Activated T-cell treated with anti-CD3 and anti-CD28 coated beads, Interleukin-2, amount 50 U/mL, for 4 hours (primary cell): ENCODE results near the gene KLHL29. TPM values are rescaled to one million over a fixed set of nuclear protein-coding genes. Genes with fewer than 3 reads are reported as not detected.

Source experiments
- ATAC-seq, 2 donors: fragments of 200-7000 bp; cut with Tn5 transposase; one replicate each; pipeline ENCODE4 v1.10.0; 2021
- DNase-seq: peaks from one replicate; pipeline ENCODE4 v3.0.0-alpha.2; 2020
- H3K27me3 Mint-ChIP-seq: one replicate; pipeline ENCODE4 v1.8.0; 2021; ENCODE audit warnings: low read depth, mixed read lengths
- H3K36me3 Mint-ChIP-seq: one replicate; pipeline ENCODE4 v1.8.0; 2022; ENCODE audit warnings: mixed read lengths; ENCODE audit not compliant: insufficient read depth
- H3K4me1 Mint-ChIP-seq: one replicate; pipeline ENCODE4 v1.8.0; 2021; ENCODE audit warnings: low read depth, mixed read lengths
- H3K4me3 Mint-ChIP-seq: one replicate; pipeline ENCODE4 v1.8.0; 2021; ENCODE audit warnings: mild to moderate bottlenecking, moderate library complexity, mixed read lengths
- H3K9me3 Mint-ChIP-seq: one replicate; pipeline ENCODE4 v1.8.0; 2021; ENCODE audit warnings: mixed read lengths
- total RNA-seq, 3 donors: library from RNA; stranded (reverse); gene quantifications; one replicate each; pipeline ENCODE4 v1.2.1, GENCODE V29; 2021

Gene KLHL29
- total RNA-seq, 3 donors from 2014 or later: 0.82 to 1.5 (median 1.1) TPM

DNA sequence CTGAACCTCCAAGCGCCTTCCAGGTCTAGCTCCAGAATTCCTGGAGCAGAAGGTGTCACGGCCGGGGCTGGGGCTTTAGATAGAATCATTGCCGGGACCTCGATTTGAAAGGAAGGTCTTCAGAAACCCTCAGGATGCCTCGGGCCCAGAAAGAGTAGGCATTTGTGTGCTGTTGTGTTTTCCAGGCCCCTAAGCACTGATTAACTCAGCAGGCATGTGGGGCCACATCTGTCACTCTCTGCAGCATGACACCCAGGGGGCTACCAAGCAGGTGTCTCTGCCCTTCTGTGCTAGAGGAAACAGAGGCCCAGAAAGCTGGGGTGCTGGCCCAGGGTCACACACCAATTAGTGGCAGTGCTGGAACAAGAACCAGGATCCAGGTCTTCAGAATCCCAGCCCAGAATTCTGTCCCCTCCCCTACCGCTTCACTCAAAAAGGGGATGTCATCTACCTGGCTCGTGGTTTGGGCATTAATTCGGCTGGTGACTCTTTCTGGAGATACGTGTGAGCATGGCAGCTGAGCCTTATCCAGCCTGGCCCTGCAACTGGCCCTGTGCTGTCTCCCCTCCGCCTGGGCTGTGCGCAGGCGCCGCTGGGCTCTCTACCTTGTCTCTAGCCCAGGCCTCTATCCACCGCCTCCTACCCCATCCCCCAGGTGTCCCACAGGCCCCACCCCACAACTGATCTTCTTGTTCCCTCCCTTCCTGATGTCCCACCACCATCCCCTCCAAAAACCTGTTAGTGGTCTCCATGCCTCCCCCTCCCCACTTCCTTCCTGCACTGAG lies 296.6 kb downstream of the KLHL29 start:
- no peak overlapping the region for H3K4me3 Mint-ChIP-seq
- ATAC-seq (no peak), DNase-seq (no peak)
- H3K9me3 Mint-ChIP-seq: peaks cover 3% of the 10 kb centered on the region
- no peaks in the 10 kb centered on the region for H3K4me1 Mint-ChIP-seq
- no peaks in the 10 kb centered on the region for H3K27me3 Mint-ChIP-seq
- no peaks in the 10 kb centered on the region for H3K36me3 Mint-ChIP-seq

DNA sequence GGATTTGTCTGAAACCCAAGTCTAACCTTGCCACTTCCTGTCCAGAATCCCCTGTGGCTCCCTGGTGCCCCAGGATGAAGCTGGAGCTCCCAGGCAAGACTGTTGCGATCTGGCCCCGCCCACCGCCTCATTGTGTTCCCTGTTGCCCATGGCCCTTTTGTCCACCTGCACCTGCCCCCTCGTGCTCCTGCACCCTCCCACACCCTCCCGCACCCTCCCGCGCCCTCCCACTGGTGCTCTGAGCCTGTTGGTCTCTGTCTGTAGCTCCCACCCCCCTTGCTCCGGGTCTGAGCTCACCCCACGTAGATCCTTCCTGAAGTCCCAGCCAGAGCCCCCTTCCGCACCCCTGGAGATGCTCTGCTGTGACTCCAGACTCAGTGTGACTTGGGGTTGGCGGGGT lies 297.5 kb downstream of the KLHL29 start:
- Mint-ChIP-seq H3K27me3 (no peaks in the 10 kb centered on the region), H3K4me1 (no peaks in the 10 kb centered on the region), H3K9me3 (no peaks in the 10 kb centered on the region), H3K4me3 (no peak overlapping the region), H3K36me3 (no peaks in the 10 kb centered on the region)
- no peak for DNase-seq
- no peak for ATAC-seq

DNA sequence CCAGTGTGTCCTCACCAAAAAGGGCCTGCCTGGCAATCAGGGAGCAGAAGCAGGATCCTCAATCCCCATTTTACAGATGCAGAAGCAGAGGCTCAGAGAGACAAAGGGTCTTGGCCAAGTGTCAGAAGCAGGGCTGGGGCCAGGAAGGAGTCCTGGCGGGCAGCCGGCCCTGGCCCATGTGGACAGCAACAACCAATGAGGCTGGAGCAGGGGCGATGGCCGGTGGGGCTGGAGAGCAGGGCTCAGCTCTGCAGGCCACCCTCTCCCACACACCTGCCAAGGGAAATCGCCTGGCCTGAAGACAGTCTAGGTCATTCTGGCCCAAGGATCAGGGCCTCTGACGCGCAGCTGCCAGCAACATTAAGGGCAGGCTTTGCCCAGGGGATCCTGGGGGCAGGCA lies 298.0 kb downstream of the KLHL29 start:
- ATAC-seq (no peak), DNase-seq (no peak)
- Mint-ChIP-seq H3K4me1 (no peaks in the 10 kb centered on the region), H3K36me3 (no peaks in the 10 kb centered on the region), H3K27me3 (no peaks in the 10 kb centered on the region), H3K9me3 (no peaks in the 10 kb centered on the region), H3K4me3 (no peak overlapping the region)

DNA sequence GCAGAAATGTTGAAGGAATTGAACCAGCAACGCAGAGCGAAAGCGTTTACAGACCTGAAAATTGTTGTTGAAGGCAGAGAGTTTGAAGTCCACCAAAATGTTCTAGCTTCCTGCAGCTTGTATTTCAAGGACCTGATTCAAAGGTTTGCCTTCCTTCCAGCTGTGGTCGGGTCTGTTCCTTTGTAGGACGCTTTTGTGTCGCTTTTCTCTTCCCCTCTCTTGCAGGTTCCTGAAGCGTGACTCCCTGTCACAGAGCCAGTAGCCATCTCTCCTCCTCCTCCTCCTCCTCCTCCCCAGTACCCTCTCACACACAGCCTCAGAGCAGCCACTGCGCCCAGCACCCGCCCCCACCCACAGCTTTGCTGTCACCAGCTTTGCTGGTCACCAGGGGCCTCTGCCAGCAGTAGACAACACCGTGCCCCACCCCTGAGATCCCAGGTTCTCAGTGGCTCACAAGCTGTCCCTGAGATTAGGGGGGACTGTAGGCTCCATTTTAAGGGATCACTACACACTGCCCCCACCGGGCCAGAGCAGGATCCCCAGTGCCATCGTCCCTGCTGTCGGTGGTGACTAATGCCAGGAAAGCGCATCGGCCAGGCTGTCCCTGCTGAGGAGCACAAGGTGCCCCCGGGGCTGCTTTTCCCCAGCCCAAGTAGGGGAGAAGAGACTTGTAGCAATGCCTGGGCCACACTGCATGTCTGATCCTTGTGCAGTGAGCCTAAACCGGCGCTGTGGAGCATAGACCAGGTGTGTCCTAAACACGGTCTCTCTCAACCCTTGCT lies 299.6 kb downstream of the KLHL29 start:
- Mint-ChIP-seq H3K27me3 (no peaks in the 10 kb centered on the region), H3K4me3 (no peak overlapping the region), H3K4me1 (no peaks in the 10 kb centered on the region), H3K36me3 (no peaks in the 10 kb centered on the region), H3K9me3 (no peaks in the 10 kb centered on the region)
- ATAC-seq: no peak
- DNase-seq: no peak

DNA sequence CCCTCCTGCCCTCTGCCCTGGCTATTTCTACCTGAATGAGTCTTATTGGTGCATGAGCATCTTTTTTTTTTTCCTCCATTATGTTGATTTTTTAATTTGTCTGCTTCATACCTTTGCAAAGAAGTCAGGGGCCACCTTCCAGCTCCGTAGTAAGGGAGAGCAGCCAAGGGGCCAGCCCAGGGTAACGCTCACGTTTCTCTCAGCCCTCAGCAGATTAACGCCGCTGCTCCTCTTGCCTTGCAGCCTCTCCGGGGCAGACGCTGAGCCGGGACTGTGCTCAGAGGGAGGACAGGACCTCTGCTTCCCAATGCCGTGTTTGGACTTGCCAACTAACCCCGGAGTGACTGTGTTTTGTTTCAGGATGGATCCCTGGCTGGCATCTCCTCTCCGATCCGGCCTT lies 300.2 kb downstream of the KLHL29 start:
- DNase-seq: no peak
- no peaks in the 10 kb centered on the region for H3K4me1 Mint-ChIP-seq

DNA sequence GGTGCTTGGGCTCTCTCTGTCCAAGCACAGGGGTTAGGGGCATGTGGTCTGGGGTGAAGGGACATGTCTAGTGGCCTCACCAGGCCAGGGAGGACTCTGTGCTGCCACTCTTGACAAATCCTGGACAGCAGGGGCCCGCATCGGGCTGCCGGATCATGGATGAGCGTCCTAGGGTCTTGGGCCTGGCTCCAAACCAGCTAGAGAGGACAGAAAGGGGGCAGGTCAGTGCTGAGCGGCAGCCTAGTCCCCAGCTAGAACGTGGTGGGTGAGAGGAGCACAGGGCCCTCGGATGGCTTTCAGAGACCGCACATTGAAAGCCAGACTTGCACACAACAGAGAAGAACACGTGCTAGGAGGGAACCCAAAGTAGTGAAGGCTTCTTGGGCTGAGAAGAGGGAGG lies 300.7 kb downstream of the KLHL29 start:
- H3K36me3 Mint-ChIP-seq: no peaks in the 10 kb centered on the region
- no peak for ATAC-seq
- no peaks in the 10 kb centered on the region for H3K4me1 Mint-ChIP-seq
- no peaks in the 10 kb centered on the region for H3K27me3 Mint-ChIP-seq
- H3K4me3 Mint-ChIP-seq: no peak overlapping the region
- no peaks in the 10 kb centered on the region for H3K9me3 Mint-ChIP-seq
- DNase-seq: no peak

More for the DNA sequence above, 300.2 kb downstream of the KLHL29 start:
- H3K4me3 Mint-ChIP-seq: no peak overlapping the region
- no peak for ATAC-seq
- H3K36me3 Mint-ChIP-seq: no peaks in the 10 kb centered on the region
- no peaks in the 10 kb centered on the region for H3K27me3 Mint-ChIP-seq
- H3K9me3 Mint-ChIP-seq: no peaks in the 10 kb centered on the region

DNA sequence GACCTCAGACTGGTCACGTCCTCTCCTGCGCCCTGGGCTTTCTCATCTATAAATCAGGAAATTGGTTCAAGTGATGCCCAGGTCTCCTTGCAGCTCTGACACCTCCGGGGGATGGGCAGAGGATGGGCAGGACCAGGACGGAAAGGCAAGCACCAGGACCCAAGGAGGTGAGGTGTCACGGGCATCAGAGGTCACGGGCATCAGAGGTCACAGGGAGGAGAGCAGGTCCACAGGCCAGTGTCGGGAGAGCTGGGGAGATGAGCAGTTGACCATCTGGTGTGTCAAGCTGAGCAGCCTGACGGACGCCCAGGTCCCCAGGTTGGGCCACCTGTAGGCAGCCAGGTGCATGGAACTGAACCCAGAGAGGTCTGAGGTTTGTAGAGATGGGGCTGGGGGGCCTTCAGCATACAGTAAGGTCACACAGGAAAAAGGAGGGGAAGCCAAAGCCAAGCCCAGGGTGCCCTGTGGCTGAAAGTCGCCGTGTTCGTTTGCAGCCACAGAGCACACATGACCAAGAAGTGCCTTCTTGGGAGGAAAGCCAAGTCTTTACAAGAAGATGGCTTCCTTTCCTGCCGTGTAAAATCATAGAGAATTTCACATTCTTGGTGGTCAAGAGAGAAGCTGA lies 301.5 kb downstream of the KLHL29 start:
- DNase-seq (no peak), ATAC-seq (no peak)
- Mint-ChIP-seq H3K9me3 (no peaks in the 10 kb centered on the region), H3K36me3 (no peaks in the 10 kb centered on the region), H3K27me3 (no peaks in the 10 kb centered on the region), H3K4me3 (no peak overlapping the region), H3K4me1 (no peaks in the 10 kb centered on the region)

DNA sequence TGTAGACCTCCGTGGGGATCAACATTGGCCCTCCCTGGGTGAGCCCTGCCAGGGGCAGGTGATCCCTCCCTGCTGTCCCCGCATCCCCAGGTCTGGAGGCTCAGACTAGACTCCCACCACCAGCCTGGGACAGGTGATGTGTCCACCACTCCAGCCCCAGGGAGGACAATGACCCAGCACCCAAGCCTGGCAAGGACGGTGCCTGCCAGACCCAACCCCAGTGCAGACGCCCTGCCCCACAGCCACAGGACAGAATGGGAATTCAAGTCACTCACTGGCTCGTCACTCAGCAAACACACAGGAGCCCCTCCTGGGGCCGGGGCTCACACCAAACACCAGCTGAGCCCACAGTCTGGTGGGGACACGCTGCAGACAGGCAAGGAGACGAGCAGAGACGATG lies 302.2 kb downstream of the KLHL29 start:
- ATAC-seq (no peak), DNase-seq (no peak)
- Mint-ChIP-seq H3K27me3 (no peaks in the 10 kb centered on the region), H3K36me3 (no peaks in the 10 kb centered on the region), H3K9me3 (no peaks in the 10 kb centered on the region), H3K4me3 (no peak overlapping the region), H3K4me1 (no peaks in the 10 kb centered on the region)

DNA sequence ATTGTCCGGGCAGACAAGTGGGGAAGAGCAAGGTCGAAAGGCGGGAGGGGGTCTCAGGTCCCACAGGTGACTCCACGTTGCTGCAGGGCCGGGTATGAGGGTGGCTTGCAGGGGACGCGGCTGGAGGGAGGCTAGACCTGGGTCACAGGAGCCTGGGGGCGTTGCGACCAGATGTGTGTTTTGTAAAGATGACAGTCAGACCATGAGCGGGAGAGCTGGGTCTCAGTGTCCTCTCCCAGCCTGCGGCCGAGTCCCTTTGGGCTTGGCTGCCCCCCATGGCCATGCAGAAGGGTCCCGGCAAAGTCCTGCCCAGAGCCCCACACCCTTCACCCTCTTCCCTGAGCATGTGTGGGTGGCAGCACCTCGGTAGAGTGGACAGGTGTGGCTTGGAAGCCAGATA lies 302.7 kb downstream of the KLHL29 start:
- Mint-ChIP-seq H3K9me3 (no peaks in the 10 kb centered on the region), H3K4me3 (no peak overlapping the region), H3K36me3 (no peaks in the 10 kb centered on the region), H3K27me3 (no peaks in the 10 kb centered on the region), H3K4me1 (no peaks in the 10 kb centered on the region)
- ATAC-seq (no peak), DNase-seq (no peak)

DNA sequence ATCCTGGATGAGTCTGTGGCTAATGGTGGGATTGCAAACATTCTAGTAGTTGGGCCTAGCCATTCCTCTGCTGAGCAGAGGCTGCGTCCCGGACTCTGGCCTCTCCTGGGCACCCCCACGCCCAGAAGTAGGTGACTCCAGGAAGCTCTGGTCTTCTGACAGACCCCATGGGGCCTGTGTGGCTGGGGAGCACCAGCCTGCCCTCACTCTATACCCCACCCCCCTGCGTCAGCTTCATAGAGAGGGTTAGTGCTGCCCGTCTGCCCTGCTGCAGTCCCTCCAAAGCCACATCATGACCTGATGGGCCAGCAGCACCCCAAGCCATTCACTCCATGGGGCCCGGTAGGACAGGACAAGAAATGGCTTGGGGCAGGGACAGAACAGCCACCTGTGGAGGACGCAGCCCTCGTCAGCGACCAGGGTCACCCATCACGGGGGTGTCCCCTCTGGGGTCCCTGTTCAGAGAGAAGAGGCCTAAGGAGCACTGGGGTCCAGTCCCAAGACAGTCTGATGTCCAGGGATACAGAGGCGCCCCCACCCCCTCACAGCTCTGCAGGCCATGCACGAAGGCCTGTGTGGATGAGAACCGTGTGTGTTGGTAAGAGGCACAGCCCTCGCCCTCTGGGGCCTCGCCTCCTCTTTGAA lies 303.6 kb downstream of the KLHL29 start:
- ATAC-seq (no peak), DNase-seq (no peak)
- Mint-ChIP-seq H3K36me3 (no peaks in the 10 kb centered on the region), H3K4me3 (no peak overlapping the region), H3K27me3 (no peaks in the 10 kb centered on the region), H3K9me3 (no peaks in the 10 kb centered on the region), H3K4me1 (no peaks in the 10 kb centered on the region)

DNA sequence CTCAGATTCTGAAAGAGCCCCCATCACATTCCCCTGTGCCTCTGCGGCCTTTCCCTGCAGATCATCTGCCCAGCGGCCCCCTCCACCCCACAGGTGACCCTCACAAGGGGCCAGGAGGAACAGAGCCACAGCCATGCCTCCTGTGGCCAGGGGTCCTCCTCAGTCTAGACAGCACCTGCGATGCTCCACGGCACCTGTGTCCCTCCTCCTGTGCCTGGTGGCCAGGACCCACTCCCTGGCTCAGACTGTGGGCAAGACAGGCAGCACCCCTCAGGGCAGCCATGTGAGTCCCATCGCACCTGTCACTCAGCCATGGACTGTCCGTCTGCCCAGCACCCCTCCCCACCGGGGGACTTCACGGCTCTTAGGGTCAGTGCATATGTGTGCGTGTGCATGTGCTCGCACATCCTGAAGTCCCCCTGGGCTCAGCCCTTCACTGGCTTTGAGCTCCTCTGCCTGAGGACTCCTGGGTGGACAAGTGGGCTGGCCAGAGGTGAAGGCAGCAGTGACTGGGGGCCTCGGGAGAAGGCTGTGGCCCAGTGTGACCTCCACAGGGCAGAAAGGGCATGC lies 304.2 kb downstream of the KLHL29 start:
- ATAC-seq (no peak), DNase-seq (no peak)
- H3K27me3 Mint-ChIP-seq: no peaks in the 10 kb centered on the region
- no peaks in the 10 kb centered on the region for H3K36me3 Mint-ChIP-seq
- H3K4me1 Mint-ChIP-seq: no peaks in the 10 kb centered on the region
- H3K4me3 Mint-ChIP-seq: no peak overlapping the region
- no peaks in the 10 kb centered on the region for H3K9me3 Mint-ChIP-seq

DNA sequence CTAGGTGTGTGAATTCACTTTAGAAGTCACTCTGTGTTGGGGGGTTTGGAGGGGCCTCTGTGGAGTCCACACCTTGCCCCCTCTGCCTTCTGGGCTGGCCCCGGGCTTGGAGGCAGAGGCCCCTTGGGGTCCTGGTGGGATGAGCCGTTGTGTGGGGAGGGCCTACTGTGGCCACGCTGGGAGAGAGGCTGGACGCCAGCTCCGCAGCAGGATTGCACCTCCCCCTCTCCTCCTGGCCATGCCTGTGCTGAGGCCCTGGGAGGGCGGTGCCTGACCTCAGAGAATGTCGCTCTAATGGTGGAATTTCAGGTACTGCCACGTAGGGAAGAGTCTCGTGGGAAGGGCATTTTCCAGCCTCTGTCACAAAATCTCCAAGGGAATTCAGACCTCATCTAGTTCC lies 304.9 kb downstream of the KLHL29 start:
- H3K36me3 Mint-ChIP-seq: no peaks in the 10 kb centered on the region
- H3K4me3 Mint-ChIP-seq: no peak overlapping the region
- DNase-seq (no peak), ATAC-seq (no peak)
- H3K27me3 Mint-ChIP-seq: no peaks in the 10 kb centered on the region
- no peaks in the 10 kb centered on the region for H3K4me1 Mint-ChIP-seq
- H3K9me3 Mint-ChIP-seq: no peaks in the 10 kb centered on the region

DNA sequence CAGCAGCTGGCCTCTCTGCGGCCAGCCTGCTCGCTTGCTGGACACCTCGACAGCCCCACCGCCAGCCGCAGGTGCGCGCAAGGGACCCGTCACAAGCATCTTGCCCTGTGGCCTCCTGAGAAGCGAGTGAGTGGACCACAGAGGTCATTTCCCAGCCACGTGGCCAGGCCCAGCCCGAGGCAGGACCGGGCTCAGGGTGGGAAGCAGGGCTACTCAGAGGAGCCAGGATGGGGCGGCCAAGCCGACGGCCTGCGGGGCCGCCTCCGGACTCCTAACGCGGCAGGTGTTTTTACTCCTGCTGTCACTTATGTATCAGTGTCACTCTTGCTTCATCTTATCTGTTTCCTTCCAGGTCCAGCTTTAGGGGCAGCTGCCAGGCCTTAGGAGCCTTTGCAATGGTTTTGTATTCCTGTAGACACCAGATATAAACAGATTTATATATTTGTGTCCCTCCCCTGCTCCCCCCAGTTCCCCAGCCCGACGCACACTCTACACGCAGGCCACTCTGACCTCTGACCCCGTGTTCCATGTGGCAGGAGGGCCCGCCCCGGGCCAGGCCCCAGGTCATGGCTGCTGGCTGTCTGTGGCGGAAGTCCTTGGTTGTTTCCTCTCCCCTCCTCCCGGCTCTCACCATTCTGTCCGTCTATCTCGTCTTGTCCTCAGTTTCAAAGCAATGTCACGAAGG lies 305.6 kb downstream of the KLHL29 start:
- Mint-ChIP-seq H3K36me3 (no peaks in the 10 kb centered on the region), H3K9me3 (no peaks in the 10 kb centered on the region), H3K27me3 (no peaks in the 10 kb centered on the region), H3K4me1 (no peaks in the 10 kb centered on the region), H3K4me3 (no peak overlapping the region)
- ATAC-seq: no peak
- DNase-seq: no peak

DNA sequence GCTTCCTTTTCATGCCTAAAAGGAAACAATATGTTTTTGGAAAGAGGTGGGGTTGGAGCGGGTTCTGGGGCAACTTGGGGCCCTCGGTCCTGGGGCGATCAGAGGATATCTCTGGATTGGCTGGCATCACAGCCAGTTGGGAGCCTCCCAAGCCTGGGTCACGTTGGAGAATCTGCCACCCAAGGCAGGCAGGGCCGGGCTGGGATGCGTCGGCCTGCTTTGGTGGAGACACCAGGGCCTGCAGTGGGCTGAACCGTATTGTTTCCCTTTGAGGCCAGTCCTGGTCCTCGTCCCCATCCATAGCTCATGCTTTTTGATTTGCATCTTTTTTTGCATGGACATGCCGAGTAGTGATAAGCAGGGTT lies 306.1 kb downstream of the KLHL29 start:
- no peaks in the 10 kb centered on the region for H3K9me3 Mint-ChIP-seq
- H3K27me3 Mint-ChIP-seq: no peaks in the 10 kb centered on the region
- no peak overlapping the region for H3K4me3 Mint-ChIP-seq
- no peaks in the 10 kb centered on the region for H3K4me1 Mint-ChIP-seq
- no peak for DNase-seq
- no peak for ATAC-seq
- no peaks in the 10 kb centered on the region for H3K36me3 Mint-ChIP-seq
